GM18526 (cell line): ENCODE results near the gene ELF3.

ENCODE experiments used
- POLR2A ChIP-seq: IDR thresholded peaks from 3 replicates; pipeline ENCODE4 v1.6.1; 2011; ENCODE audit not compliant: insufficient read length; ENCODE audit errors: extremely low read depth

ELF3 gene

DNA sequence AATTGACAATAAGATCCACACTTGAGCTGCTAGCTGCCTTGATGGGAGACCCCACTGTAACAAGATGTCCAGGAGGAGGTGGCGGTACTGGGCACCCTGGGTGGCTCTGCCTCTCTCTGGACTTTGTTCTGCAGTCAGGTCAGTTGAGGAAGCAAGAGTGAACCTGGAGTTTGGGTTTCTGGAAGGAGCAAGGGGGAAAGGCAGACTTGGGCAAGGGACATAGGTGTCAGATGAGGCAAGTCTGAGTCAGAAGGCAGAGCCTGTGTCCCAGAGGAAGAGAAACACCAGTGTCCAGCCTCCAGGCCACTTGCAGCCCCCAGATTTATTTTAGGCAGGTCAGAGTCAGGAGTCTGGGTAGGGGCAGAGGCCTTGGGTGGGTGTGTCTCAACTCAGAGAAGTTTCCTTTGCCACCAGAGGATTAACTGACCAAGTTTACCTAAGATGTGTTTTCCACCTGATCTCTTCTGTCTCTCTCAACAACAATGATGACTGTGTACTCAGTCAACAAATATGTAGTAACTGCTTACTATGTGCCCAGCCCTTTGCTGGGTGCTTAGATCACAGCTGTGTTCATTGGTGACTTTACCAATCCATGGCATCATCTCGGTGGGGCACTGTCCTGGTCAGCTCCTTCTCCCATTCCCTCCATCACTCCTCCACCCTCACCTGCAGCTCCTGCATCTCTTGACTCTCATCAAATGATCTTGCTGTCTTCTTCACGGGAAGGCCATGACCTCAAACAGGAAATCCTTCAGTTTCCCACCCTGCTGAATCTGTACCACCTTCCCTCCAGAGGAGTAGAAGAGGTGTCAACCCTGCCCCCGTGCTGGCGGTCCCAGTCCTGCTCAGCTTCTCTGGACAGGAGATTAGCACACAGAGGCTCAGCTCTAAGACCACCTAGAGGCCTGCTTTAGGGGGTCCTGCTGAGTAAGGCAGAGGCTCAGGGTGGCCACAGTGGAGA is 36.6 kb downstream of the ELF3 start:
- no peak for TF ChIP-seq POLR2A

DNA sequence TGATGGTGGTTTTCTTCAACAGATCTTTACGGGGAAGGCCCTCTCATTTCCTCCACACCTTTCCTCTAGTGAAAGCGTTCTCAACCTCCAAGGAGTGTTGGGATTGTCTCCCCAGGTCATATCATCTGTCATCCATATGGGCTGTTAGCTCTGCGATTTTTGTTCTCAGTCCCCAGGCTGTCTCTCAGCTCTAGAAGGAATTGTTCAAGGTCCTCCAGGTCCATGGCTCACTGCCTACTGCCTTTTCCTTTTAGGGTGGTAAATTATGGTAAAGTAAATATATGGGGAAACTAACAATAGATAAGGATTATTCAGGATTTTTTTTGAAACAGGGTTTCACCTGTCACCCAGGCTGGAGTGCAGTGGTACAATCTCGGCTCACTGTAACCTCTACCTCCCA is 37.6 kb downstream of the ELF3 start:
- TF ChIP-seq POLR2A, result no peak

DNA sequence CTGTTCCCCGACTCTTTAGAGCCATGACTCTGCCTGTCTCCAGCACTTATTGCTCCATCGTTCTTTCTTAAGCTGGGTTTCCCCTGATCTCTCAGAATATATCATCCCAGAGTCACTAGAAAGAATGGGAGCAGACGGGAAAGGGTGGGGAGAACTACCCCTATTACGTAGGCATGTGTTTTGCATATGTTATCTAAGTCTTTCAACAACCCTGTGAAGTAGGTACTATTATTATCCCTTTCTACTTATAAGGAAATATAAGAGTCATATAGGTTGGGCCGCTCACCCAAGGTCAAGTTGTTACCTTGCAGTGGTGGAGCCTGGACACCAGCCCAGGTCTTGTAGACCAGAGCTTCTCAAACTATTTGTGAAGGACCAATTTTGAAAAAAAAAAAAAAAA is 38.7 kb downstream of the ELF3 start:
- TF ChIP-seq POLR2A, result no peak

DNA sequence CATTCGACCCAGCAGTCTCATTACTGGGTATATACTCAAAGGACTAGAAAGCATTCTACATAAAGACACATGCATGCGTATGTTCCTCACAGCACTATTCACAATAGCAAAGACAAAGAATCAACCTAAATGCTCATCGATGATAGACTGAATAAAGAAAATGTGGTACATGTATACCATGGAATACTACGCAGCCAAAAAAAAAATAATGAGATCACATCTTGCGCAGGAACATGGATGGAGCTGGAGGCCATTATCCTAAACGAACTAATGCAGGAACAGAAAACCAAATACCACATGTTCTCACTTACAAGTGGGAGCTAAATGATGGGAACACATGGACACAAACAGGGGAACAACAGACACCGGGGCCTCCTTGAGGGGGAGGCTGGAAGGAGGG is 43.7 kb downstream of the ELF3 start:
- TF ChIP-seq POLR2A, result no peak

DNA sequence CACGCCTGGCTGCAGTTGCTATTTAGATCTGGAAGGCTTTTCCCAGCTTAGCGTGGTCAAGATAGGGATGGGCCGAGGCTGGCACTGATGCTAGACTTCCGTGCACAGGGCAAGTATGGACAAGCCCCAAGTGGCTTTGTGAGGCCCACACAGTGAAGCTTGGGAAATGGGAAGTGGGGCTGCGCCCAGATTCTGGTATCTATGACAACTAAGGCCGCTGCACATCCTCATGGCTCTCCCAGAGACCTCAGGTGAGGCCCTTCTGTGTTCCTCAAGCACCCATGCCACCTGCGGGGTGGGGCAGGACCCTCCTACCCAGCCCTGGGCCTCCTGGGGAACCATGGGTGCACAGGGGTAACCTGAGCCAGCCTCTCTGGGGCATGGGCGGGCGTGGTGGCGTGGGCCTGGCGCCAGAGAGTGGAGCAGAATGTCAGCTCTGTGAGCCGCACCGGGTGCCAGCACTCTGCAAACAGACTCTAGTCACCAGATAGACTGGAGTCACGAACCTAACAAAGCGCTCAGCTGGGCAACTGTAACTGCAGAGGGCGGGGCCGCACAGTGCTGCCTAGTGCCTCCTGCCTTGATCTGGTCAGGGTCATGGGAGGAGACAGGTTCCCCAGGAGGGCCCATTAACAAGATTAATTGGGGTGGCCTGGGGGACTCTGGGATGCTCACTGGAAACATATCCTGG is 46.4 kb downstream of the ELF3 start:
- no peak for TF ChIP-seq POLR2A

DNA sequence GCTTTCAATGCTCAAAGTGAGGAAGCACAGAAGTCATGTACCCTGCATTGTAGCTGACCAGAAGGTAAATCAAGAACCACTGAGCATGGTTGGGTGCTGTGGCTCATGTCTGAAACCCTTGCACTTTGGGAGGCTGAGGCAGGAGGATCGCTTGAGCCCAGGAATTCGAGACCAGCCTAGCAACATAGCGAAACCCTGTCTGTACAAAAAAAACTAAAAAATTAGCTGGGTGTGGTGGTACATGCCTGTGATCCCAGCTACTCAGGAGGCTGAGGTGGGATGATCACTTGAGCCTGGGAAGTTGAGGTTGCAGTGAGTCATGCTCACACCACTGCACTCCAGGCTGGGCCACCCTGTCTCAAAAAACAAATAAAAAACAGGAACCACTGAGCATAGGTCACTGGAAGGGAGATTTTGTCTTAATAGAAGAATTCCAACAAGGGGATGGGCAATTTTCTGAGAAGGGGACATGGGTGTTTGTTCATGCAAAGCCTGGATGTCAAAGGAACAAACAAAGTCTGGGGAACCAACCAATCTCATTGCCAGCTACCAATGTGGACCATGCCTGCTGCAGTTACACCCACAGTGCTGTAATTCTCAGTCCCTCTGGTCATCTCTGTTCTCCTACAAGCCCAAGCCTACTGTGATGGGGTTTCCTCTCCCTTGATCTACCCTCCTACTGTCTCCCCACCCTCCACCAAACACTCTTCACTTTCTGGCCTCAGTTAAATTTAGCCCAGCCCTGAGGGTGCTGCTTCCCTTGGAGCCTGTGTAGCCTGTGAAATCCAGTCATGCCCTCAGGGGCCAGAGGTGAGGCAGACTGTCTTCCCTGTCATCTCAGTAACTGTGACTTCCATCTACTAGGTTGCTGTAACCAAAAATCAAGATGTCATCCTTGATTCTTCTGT is 47.9 kb downstream of the ELF3 start:
- no peak for TF ChIP-seq POLR2A

DNA sequence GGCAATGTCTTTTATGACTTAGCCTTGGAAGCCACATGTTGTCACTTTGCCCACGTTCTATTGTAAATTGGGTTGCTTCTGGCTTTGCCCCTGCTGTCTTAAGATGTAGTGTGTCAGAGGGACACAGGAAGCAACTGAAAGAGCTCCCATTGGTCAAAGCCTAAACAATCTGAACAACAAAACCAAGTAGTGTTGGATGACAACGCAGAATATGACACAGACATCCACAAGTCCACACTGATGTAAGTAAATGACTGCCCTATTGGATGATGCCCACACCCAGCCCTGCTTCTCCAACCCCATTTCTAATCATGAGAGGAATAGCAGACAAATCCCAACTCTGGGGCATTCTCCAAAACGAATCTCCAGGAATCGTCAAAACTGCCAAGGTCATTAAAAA is 50.7 kb downstream of the ELF3 start:
- TF ChIP-seq POLR2A, result no peak

DNA sequence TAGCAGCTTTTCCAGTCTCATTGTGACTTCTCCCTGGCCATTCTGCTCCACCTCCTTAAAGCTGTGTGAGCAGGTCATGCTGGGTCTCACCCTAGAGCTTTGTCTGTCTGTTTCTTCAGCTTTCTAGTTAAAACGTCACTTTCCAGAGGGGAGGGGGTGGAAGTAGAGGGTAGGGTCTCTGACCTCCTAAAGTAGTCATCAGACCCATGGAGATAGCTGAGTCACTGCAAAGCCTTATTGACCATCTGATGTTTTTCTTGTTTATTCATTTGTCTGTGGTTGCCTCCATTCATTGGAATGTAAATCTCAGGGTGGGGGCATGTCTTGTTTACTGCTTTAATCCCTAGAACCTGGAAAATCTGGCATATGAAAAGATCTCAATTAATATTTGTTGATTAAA is 52.7 kb downstream of the ELF3 start:
- TF ChIP-seq POLR2A, result no peak
